RCC 7860 (cell line): ENCODE data around the gene BCAM.
"Not testable (repeated sequence)": the region's sequence is repeated elsewhere in the genome, so short reads cannot be mapped to it uniquely, and the experiment has no call there.

Experiments used
- DNase-seq: peaks from one replicate; pipeline ENCODE4 v3.0.0-alpha.2; 2015; ENCODE audit warnings: low spot score
- FAIRE-seq: peaks from 2 replicates; lab custom pipeline; 2012; peaks lifted over from hg19 to GRCh38; lab: Jason Lieb, UNC

Gene BCAM

GRCh38 chr19:44847144-44848035, 38.5 kb downstream of the BCAM start:
- no peak for FAIRE-seq
- DNase-seq = no peak

DNA sequence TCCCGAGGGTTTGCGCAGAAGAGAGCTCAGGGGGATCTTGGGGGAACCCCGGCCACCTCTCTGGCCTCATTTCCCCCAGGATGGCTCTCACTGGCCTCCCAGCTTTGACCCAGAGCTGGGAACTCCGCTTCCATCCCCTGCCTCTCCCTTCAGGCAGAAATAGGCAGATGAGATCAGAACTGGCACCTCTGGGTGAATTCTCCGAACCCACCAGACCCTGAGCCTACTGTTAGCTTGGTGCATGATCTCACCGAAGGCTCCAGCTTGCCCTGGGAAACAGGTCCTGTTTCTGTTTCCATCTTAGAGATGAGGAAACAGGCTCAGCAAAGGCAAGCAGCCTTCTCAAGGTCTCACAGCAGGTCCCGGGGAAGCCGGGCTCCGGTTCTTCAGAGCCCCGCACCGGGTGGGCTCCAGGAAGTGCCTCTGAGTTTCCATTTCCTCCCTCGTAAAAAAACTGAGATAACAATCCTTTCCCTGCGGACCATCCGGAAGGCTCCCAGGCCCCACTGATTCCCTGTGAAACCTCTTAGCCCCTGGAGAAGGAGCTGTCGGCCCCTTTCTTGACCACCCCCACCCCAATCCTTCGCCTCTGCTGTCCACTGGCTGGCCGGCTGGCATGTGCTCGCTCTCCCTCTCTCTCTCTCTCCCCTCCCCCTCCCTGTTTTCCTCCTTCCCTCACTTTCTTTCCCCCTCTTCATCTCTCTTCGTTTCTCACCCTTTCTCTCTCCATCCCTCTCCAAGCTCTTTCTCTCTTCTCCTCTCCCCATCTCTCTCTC, 39.3 kb downstream of the BCAM start:
- peak; percentile 16 for DNase-seq

GRCh38 chr19:44848812-44849447, 40.0 kb downstream of the BCAM start:
- FAIRE-seq = no peak
- DNase-seq = no peak

More for the DNA sequence above, 39.3 kb downstream of the BCAM start:
- no peak for FAIRE-seq

GRCh38 chr19:44850641-44851109, 41.8 kb downstream of the BCAM start:
- FAIRE-seq (no peak), DNase-seq (no peak)

- FAIRE-seq (no peak), DNase-seq (no peak)
These were observed 42.5 kb downstream of the BCAM start for GRCh38 chr19:44851427-44851826.

DNA sequence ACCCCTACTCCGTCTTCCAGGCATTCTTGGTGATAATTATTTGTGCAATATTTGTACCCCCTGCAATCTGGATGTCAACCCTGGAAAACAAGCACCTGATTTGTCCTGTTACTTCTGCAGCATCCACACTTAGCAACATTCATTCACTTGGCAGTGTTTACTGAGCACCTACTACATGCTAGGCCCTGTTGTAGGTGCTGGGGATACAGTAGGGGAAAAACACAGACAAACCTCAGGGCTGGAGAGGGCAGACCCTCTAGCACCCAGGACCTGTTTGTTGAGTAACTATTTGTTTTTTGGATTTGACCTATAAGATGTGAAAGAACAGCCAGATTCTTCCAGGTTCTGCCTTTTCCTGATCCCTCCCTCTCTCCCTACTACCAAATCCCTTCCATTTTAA, 46.7 kb downstream of the BCAM start:
- no peak for DNase-seq

GRCh38 chr19:44856421-44857083, 47.6 kb downstream of the BCAM start:
- DNase-seq (no peak), FAIRE-seq (no peak)

More for the DNA sequence above, 46.7 kb downstream of the BCAM start:
- FAIRE-seq = no peak

GRCh38 chr19:44857837-44858236, 48.9 kb downstream of the BCAM start:
- DNase-seq = no peak
- FAIRE-seq = no peak

- FAIRE-seq, DNase-seq: not testable (repeated sequence)
These were observed 52.7 kb downstream of the BCAM start for GRCh38 chr19:44861576-44861975.

GRCh38 chr19:44863990-44864389, 55.1 kb downstream of the BCAM start:
- no peak for DNase-seq
- FAIRE-seq = no peak

DNA sequence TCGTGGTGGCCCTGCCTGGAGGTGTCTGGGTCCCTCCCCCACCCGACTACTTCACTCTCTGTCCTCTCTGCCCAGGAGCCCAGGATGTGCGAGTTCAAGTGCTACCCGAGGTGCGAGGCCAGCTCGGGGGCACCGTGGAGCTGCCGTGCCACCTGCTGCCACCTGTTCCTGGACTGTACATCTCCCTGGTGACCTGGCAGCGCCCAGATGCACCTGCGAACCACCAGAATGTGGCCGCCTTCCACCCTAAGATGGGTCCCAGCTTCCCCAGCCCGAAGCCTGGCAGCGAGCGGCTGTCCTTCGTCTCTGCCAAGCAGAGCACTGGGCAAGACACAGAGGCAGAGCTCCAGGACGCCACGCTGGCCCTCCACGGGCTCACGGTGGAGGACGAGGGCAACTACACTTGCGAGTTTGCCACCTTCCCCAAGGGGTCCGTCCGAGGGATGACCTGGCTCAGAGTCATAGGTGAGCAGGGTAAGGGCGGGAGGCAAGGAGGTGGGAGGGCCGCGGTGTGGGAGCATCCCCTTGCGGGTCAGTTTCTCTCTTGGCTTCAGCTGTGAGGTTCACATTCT, 56.4 kb downstream of the BCAM start:
- no peak for FAIRE-seq
- DNase-seq = no peak

DNA sequence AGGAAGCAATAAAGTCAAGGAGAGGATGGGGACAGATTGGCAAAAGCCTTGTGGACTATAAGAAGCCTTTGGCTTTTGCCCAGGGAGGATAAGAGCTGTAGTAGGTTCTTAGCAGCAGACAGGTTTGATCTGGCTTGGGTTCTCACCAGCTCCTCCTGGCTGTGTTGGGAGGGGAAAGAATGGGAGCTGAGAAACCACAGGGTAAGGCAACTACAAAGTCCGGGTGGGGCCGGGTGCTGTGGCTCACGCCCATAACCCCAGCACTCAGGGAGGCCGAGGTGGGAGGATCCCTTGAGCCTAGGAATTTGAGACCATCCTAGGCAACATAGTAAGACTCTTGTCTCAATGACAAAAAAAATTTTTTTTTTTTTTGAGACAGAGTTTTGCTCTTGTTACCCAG, 57.8 kb downstream of the BCAM start:
- no peak for FAIRE-seq
- no peak for DNase-seq

- FAIRE-seq = no peak
- DNase-seq = no peak
These were observed 58.7 kb downstream of the BCAM start for GRCh38 chr19:44867578-44867977.

- DNase-seq (peak; percentile 20), FAIRE-seq (no peak)
These were observed 61.0 kb downstream of the BCAM start for GRCh38 chr19:44869733-44870470.
